ENCODE data around the gene KSR1.

DNA sequence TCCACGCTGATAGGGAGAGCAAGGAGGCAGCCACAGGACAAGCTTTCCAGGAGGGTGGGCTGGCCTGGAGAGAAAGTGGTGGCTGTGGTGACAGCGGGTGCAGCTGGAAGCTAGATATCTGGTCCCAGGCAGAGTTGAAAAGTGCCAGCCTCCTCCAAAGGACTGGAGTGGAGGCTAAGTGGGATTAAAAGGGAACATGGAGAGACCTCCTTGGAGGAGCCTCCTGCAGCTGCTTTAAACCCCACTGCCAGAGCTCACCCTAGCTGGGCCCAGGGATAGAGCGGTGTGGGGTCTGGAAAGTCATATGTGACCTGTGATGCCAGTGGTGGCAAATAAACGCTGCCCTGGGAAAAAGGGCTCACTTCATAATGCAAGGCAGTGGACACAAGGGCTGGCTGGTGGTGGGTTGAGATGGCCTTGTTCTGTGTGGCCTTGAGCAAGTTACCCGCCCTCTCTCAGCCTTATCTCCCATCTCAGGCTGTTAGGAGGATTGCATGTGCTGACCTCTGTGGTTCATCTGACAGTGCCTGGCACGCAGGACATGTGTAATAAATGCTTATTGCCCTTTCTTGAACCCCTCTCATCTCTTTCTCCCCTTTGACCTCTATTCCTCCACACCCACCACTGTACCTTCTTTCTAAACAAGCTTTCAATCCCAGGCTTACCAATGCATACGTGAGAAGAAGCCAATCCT lies 113.8 kb downstream of the KSR1 start:
- TF ChIP-seq POLR2AphosphoS5 (IDR thresholded peaks at IDR 0.05) (no peak), CTCF (IDR thresholded peaks at IDR 0.05) (no peak), POLR2A (IDR thresholded peaks at IDR 0.05) (no peak), EP300 (IDR thresholded peaks at IDR 0.05) (no peak)

Data from upper lobe of left lung (tissue), 4 donors.